ENCODE measurements around the gene MMP20.

The MMP20 gene

DNA sequence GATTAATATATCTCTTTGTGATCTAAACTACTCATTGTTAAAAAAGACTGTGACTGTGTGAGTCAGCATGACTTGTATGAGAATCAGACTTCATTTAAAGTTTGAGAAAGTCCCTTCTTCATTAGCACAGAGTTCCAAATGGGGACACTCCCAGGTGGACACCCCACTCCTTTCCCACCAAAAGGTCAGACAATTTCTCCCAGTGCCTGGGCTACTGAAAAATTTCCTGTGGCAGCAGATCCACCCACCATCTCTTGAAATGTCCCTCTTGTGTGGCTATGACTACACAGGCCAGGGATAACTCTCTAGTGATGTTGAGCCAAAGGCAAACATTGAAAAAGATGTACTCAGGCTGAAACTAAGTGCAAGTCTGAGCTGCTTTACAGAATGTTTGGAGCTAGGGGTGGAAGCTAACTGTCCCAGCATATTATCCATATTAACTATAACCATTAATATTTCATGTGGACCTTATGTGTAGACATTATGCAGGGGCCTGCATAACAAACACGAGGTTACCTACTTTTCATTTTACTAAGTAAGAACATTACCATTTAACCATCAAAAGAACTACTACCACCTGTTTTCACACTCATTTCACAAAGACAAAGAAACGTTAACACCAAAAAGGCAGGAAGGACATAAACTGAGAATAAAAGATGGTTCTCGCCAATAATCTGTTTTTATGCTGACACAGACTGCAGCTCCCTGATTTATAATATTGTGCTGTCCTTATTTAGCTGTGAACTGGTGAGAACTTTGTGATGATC, 44.8 kb downstream of the MMP20 start:
- H3K4me3 ChIP-seq (ENCODE audit: low read length): no peak overlapping the region
- H3K9me3 ChIP-seq (ENCODE audit: low read length): no peaks in the 10 kb centered on the region
- H2AFZ ChIP-seq (ENCODE audit: low read depth, low read length): no peak overlapping the region
- H3K27me3 ChIP-seq (ENCODE audit: insufficient read depth, low read length): no peaks in the 10 kb centered on the region
- no peaks in the 10 kb centered on the region for H3K36me3 ChIP-seq (ENCODE audit: insufficient read depth, low read length)
- no peaks in the 10 kb centered on the region for H3K4me1 ChIP-seq (ENCODE audit: insufficient read depth, low read length)

DNA sequence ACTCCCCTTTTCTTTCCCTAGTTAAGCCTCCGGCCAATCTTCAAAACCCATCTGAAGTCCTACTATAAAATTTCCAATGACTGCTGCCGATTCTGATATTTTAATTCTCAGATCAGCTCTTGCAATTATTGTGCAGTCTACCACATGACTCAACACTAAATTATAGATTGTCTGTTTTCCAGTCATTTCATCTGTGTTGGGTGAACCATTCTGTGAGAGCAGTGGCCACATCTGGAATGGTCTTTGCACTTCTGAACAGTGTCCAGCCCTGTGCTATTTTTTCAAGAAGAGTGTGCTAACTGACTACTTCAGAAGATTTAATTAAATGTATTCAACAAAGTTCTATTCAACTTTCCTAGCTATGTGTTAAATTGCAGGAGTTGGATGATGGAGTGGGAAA, 47.4 kb downstream of the MMP20 start:
- no peaks in the 10 kb centered on the region for H3K27me3 ChIP-seq (ENCODE audit: insufficient read depth, low read length)
- no peaks in the 10 kb centered on the region for H3K36me3 ChIP-seq (ENCODE audit: insufficient read depth, low read length)
- no peak overlapping the region for H3K4me3 ChIP-seq (ENCODE audit: low read length)
- no peaks in the 10 kb centered on the region for H3K4me1 ChIP-seq (ENCODE audit: insufficient read depth, low read length)
- no peak overlapping the region for H2AFZ ChIP-seq (ENCODE audit: low read depth, low read length)
- no peaks in the 10 kb centered on the region for H3K9me3 ChIP-seq (ENCODE audit: low read length)

DNA sequence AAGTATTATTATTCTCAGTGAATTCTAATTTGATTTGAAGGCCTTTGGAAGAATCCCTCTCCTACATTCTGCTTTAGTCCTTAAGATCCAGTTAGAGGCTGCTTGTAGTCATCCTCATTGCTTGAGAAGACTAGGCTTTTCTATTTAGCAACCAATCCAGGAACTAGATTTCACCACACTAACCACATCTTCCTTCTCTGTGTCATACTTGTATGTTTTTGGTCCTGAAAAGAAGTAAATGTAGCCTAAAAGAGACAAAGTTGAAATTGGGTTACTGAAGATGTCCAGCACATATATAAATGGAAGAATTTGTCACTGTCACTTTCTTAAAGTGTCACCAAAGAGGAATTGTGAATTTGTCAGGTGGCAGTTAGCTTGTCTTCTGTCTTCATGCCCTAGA, 48.0 kb downstream of the MMP20 start:
- Histone ChIP-seq H3K36me3 (ENCODE audit: insufficient read depth, low read length) (no peaks in the 10 kb centered on the region), H3K4me3 (ENCODE audit: low read length) (no peak overlapping the region), H3K27me3 (ENCODE audit: insufficient read depth, low read length) (no peaks in the 10 kb centered on the region), H3K9me3 (ENCODE audit: low read length) (no peaks in the 10 kb centered on the region), H3K4me1 (ENCODE audit: insufficient read depth, low read length) (no peaks in the 10 kb centered on the region), H2AFZ (ENCODE audit: low read depth, low read length) (no peak overlapping the region)

DNA sequence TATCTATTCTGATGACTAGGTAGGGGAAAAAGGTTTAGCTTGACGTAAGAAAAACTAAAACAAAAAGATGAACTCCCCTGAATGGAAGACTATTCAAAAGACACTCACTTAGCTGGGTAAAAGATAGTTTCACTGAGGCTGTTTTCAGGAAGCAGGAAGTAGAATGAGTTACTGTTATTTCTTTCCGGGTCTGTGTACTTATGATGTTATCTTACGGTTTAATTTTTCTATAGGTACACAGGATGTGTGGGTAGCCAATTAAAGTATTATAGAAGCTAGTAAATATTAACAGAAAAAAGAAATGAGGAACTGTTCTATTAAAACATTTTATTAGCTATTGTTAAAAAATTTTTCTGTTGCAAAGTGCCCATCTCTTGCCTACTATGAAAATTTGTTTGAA, 48.8 kb downstream of the MMP20 start:
- no peaks in the 10 kb centered on the region for H3K36me3 ChIP-seq (ENCODE audit: insufficient read depth, low read length)
- no peaks in the 10 kb centered on the region for H3K4me1 ChIP-seq (ENCODE audit: insufficient read depth, low read length)
- H2AFZ ChIP-seq (ENCODE audit: low read depth, low read length): no peak overlapping the region
- no peaks in the 10 kb centered on the region for H3K27me3 ChIP-seq (ENCODE audit: insufficient read depth, low read length)
- no peaks in the 10 kb centered on the region for H3K9me3 ChIP-seq (ENCODE audit: low read length)
- no peak overlapping the region for H3K4me3 ChIP-seq (ENCODE audit: low read length)

DNA sequence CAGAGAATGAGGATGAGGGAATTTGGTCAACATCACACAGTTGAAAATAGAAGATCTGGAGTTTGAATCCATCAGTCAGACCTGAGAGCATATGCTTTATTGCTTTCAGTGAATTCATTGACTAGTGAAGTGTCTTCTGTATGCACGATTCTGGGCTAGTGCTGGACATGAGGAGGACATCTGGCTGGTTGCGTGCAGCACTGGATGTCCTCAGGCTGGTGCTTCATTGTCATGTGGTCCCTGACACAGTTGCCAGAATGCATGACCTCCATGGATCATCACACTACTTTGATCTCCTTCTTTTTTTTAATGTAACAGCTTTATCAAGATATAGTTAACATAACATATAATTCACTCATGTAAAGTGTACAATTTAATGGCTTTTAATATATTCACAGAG, 50.1 kb downstream of the MMP20 start:
- Histone ChIP-seq H3K4me3 (ENCODE audit: low read length) (no peak overlapping the region), H3K36me3 (ENCODE audit: insufficient read depth, low read length) (no peaks in the 10 kb centered on the region), H3K4me1 (ENCODE audit: insufficient read depth, low read length) (no peaks in the 10 kb centered on the region), H2AFZ (ENCODE audit: low read depth, low read length) (no peak overlapping the region), H3K9me3 (ENCODE audit: low read length) (no peaks in the 10 kb centered on the region), H3K27me3 (ENCODE audit: insufficient read depth, low read length) (no peaks in the 10 kb centered on the region)

DNA sequence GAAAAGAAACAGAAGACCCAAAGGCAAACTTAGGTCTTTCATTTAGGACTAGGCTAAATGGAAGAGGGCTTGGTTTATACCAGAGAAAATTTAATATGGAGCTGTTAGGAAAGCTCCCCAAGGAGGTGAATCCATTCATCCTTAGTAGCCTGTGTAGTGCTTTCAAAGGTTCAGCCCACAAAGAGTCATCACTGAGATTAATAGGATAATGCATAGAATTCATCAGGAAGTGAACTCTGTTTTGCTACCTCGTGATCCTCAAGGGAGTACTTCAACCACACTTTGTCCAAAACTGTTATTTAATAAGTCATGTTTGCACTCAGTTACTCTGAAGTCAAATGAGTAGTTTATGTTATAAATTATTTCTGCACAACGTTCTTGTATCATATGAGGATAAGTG, 51.3 kb downstream of the MMP20 start:
- Histone ChIP-seq H3K27me3 (ENCODE audit: insufficient read depth, low read length) (no peaks in the 10 kb centered on the region), H3K4me3 (ENCODE audit: low read length) (no peak overlapping the region), H3K9me3 (ENCODE audit: low read length) (no peaks in the 10 kb centered on the region), H3K4me1 (ENCODE audit: insufficient read depth, low read length) (no peaks in the 10 kb centered on the region), H3K36me3 (ENCODE audit: insufficient read depth, low read length) (no peaks in the 10 kb centered on the region), H2AFZ (ENCODE audit: low read depth, low read length) (no peak overlapping the region)

DNA sequence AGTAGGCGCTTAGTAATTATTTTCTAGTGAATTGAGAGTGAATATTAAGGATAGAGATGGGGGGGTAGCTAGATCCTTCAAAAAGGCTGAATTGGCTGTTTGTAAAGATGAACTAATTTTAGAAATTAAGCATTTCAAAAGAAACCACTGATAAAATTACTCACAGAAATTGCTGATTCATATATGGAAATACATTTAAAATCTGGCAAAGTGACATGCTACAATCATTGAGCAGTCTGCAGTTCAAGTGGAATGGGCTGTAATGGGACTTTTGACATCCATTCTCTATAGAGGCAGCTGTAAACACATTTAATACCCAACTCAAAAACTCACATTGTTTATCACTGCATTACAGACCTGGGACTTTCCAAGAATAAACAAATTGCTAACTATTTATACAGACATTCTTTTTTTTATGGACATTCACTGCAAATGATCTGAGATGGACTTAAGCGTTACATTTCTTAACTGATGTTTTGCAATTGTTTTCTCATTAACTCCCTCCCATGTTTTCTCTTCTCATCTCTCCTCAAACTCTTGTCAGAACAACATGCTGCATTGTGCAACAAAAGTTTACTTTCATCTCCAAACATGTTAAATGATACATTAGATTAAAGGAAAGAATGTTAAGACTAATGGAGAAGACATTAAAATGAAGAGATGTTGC, 52.4 kb downstream of the MMP20 start:
- no peak overlapping the region for H3K4me3 ChIP-seq (ENCODE audit: low read length)
- H3K27me3 ChIP-seq (ENCODE audit: insufficient read depth, low read length): no peaks in the 10 kb centered on the region
- H3K9me3 ChIP-seq (ENCODE audit: low read length): no peaks in the 10 kb centered on the region
- no peaks in the 10 kb centered on the region for H3K36me3 ChIP-seq (ENCODE audit: insufficient read depth, low read length)
- no peak overlapping the region for H2AFZ ChIP-seq (ENCODE audit: low read depth, low read length)
- no peaks in the 10 kb centered on the region for H3K4me1 ChIP-seq (ENCODE audit: insufficient read depth, low read length)

DNA sequence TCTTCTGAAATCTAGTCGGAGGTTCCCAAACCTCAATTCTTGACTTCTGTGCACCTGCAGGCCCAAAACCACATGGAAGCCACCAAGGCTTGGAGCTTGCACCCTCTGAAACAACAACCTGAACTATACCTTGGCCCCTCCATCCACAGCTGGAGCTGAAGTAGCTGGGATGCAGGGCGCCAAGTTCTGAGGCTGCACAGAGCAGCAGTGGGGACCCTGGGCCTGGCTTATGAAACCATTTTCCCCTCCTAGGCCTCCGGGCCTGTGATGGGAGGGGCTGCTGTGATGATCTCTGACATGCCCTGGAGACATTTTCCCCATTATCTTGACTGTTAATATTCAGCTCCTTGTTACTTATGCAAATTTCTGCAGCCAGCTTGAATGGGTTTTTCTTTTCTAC, 56.3 kb downstream of the MMP20 start:
- Histone ChIP-seq H3K4me3 (ENCODE audit: low read length) (no peak overlapping the region), H3K27me3 (ENCODE audit: insufficient read depth, low read length) (no peaks in the 10 kb centered on the region), H2AFZ (ENCODE audit: low read depth, low read length) (no peak overlapping the region), H3K36me3 (ENCODE audit: insufficient read depth, low read length) (no peaks in the 10 kb centered on the region), H3K9me3 (ENCODE audit: low read length) (no peaks in the 10 kb centered on the region), H3K4me1 (ENCODE audit: insufficient read depth, low read length) (no peaks in the 10 kb centered on the region)

DNA sequence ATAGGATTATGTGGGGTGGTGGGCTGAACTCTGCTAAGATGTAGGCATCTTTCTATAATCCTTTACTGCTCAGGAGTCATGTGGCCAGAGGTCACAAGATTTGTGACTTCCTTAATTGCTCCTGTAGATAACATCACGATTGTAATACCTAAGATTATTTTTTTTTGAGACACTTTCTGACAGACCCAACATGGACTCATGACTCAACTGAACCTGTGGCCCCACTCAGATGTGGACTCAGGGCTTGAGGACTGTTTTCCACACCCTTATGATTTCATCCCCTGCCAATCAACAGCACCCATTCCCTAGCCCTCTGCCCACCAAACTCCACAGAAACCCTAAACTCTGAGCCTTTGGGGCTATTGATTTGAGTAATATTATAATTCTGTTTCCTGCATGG, 59.0 kb downstream of the MMP20 start:
- Histone ChIP-seq H3K36me3 (ENCODE audit: insufficient read depth, low read length) (no peaks in the 10 kb centered on the region), H3K27me3 (ENCODE audit: insufficient read depth, low read length) (no peaks in the 10 kb centered on the region), H3K4me3 (ENCODE audit: low read length) (no peak overlapping the region), H2AFZ (ENCODE audit: low read depth, low read length) (no peak overlapping the region), H3K9me3 (ENCODE audit: low read length) (no peaks in the 10 kb centered on the region), H3K4me1 (ENCODE audit: insufficient read depth, low read length) (no peaks in the 10 kb centered on the region)

DNA sequence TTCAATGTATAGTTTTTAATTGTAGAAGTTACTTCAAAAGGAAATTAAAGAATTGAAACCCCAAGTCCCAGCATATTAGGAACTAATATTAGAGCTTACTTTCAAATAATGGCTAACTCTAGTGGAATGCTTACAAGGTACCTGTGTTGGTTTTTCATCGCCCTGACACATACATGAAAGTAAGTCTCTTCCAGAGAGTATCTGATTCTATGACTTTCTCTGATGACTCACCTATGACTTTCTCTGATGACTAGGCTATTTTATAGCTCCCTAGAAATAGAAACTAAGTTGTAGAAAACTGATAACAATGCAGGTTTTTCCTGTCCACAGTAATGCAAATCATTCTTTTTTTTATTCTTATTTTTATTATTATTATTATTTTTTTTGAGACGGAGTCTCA, 61.0 kb downstream of the MMP20 start:
- Histone ChIP-seq H2AFZ (ENCODE audit: low read depth, low read length) (no peak overlapping the region), H3K36me3 (ENCODE audit: insufficient read depth, low read length) (no peaks in the 10 kb centered on the region), H3K9me3 (ENCODE audit: low read length) (no peaks in the 10 kb centered on the region), H3K4me1 (ENCODE audit: insufficient read depth, low read length) (no peaks in the 10 kb centered on the region), H3K27me3 (ENCODE audit: insufficient read depth, low read length) (no peaks in the 10 kb centered on the region), H3K4me3 (ENCODE audit: low read length) (no peak overlapping the region)

DNA sequence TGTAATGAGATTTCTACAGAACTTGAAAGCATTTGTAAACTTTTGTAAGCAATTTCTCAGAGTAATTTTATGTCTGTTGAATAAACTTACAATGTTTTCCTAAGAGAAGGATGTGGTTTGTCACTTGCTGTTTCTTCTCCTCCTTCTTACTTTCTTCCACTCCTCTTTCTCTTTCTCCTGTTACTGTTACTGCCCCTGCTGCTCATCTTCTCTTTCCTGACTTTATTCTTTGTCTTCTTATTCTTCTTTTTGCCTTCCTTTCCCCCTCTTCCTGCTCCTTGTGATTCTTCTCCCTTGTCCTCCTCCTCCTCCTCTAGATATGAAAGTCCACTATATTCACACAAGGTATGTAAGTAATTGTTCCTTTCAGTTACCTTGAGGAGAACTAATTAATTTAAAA, 63.5 kb downstream of the MMP20 start:
- Histone ChIP-seq H3K4me1 (ENCODE audit: insufficient read depth, low read length) (no peaks in the 10 kb centered on the region), H3K27me3 (ENCODE audit: insufficient read depth, low read length) (no peaks in the 10 kb centered on the region), H3K36me3 (ENCODE audit: insufficient read depth, low read length) (no peaks in the 10 kb centered on the region), H3K4me3 (ENCODE audit: low read length) (no peak overlapping the region), H3K9me3 (ENCODE audit: low read length) (no peaks in the 10 kb centered on the region), H2AFZ (ENCODE audit: low read depth, low read length) (no peak overlapping the region)

DNA sequence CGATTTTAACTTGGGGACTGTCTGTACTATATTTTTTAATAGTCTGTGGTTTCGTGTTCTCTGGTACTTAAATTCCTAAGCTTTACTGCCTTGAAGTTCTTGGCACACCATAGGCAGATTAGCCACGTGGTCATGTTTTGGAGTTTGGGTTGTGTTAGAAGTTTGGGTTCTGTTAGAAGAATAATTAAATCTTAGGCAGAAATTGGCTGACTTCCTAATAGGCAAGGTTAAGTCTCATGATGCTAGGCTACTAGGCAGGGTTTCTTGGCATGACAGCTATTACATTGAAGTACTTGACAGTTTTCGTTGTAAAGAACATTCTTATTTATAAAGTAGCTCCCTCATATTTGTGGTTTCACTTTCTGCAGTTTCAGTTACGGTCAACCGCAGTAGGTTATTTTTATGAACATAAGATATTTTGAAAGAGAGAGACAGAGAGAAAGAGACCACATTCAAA, 64.5 kb downstream of the MMP20 start:
- Histone ChIP-seq H3K9me3 (ENCODE audit: low read length) (no peaks in the 10 kb centered on the region), H3K4me3 (ENCODE audit: low read length) (no peak overlapping the region), H3K27me3 (ENCODE audit: insufficient read depth, low read length) (no peaks in the 10 kb centered on the region), H3K4me1 (ENCODE audit: insufficient read depth, low read length) (no peaks in the 10 kb centered on the region), H2AFZ (ENCODE audit: low read depth, low read length) (no peak overlapping the region), H3K36me3 (ENCODE audit: insufficient read depth, low read length) (no peaks in the 10 kb centered on the region)

DNA sequence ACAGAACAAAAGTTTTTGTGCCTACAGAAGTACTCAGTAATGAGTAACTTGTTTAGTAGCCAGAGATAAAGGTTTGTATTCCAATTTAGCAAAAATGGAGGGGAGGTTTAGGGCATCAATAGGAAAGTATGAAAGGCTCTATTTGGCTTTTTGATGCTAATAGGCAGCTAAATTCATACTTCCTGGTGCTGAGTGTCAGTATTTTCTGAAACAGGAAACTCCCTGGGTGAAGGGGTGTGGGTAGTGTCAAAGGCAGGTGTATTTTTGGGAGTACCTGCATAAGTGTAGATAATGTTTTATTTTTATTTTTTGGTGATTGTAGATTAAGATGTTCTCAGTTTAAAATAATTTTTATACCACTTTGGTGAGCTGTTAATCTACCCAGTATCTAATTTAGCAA, 65.3 kb downstream of the MMP20 start:
- Histone ChIP-seq H2AFZ (ENCODE audit: low read depth, low read length) (no peak overlapping the region), H3K27me3 (ENCODE audit: insufficient read depth, low read length) (no peaks in the 10 kb centered on the region), H3K4me3 (ENCODE audit: low read length) (no peak overlapping the region), H3K36me3 (ENCODE audit: insufficient read depth, low read length) (no peaks in the 10 kb centered on the region), H3K4me1 (ENCODE audit: insufficient read depth, low read length) (no peaks in the 10 kb centered on the region), H3K9me3 (ENCODE audit: low read length) (no peaks in the 10 kb centered on the region)

DNA sequence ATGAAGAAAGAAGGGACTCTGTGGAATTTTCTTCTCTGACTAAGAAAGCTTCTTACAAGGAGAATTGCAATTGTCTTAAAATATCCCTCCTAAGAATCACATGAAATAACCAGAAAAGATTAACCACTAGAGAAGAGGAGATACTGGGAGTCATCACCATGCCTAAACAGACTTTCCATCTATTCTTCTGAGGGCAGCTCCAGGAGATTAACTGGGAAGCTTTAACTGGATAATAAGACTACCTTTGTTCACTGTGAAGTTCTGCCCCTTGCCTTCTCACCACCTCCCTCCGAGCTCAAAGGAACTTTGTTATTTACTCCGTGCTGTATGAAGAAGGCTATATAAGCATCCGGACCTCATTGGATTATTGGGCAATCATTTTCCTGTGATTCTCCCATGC, 70.0 kb downstream of the MMP20 start:
- Histone ChIP-seq H3K27me3 (ENCODE audit: insufficient read depth, low read length) (no peaks in the 10 kb centered on the region), H2AFZ (ENCODE audit: low read depth, low read length) (no peak overlapping the region), H3K4me3 (ENCODE audit: low read length) (no peak overlapping the region)

More for the DNA sequence above, 70.0 kb downstream of the MMP20 start:
- Histone ChIP-seq H3K4me1 (ENCODE audit: insufficient read depth, low read length) (no peaks in the 10 kb centered on the region), H3K9me3 (ENCODE audit: low read length) (no peaks in the 10 kb centered on the region), H3K36me3 (ENCODE audit: insufficient read depth, low read length) (no peaks in the 10 kb centered on the region)

Measured in neuron (in vitro differentiated cells).